C4-2B (cell line): ENCODE results near the gene MAPRE2.

Experiments used
- H3K27ac ChIP-seq: fragments of 450-650 bp; 2 replicates; pipeline ENCODE4 v1.5.1; 2017
- CTCF ChIP-seq: fragments of 450-650 bp; conservative IDR thresholded peaks from 2 replicates; pipeline ENCODE4 v1.5.1; 2017; ENCODE audit warnings: mild to moderate bottlenecking
- ZFX ChIP-seq: fragments of 450-650 bp; IDR thresholded peaks from 2 replicates; pipeline ENCODE4 v1.6.1; 2017

The MAPRE2 gene

GRCh38 chr18:35157181-35157580 lies 116.0 kb downstream of the MAPRE2 start:
- TF ChIP-seq CTCF (no peak), ZFX (no peak)
- no peak overlapping the region for H3K27ac ChIP-seq

- H3K27ac ChIP-seq, result no peak overlapping the region
- TF ChIP-seq ZFX, result no peak
- no peak for TF ChIP-seq CTCF
Observed at GRCh38 chr18:35158728-35159450, 117.7 kb downstream of the MAPRE2 start.

GRCh38 chr18:35159782-35160181 lies 118.6 kb downstream of the MAPRE2 start:
- TF ChIP-seq ZFX (no peak), CTCF (no peak)
- H3K27ac ChIP-seq, result no peak overlapping the region

GRCh38 chr18:35161485-35161884 lies 120.3 kb downstream of the MAPRE2 start:
- TF ChIP-seq CTCF (no peak), ZFX (no peak)

GRCh38 chr18:35161934-35162333 lies 120.7 kb downstream of the MAPRE2 start:
- TF ChIP-seq CTCF, result no peak
- no peak for TF ChIP-seq ZFX
- H3K27ac ChIP-seq, result no peak overlapping the region

More at GRCh38 chr18:35161485-35161884, 120.3 kb downstream of the MAPRE2 start:
- H3K27ac ChIP-seq, result no peak overlapping the region

- no peak overlapping the region for H3K27ac ChIP-seq
- TF ChIP-seq CTCF (no peak), ZFX (no peak)
Observed at GRCh38 chr18:35163014-35163539, 121.9 kb downstream of the MAPRE2 start.

GRCh38 chr18:35163721-35164120 lies 122.5 kb downstream of the MAPRE2 start:
- TF ChIP-seq ZFX (no peak), CTCF (no peak)
- no peak overlapping the region for H3K27ac ChIP-seq
